Endothelial cell of umbilical vein (primary cell): ENCODE measurements around the gene SYT2. TPM values are rescaled to one million over a fixed set of nuclear protein-coding genes. Genes with fewer than 3 reads are reported as not detected.

Source experiments
- BruUV-seq: library from RNA; stranded (reverse); fragments of 400-500 nt; replicated peaks from 2 replicates; lab custom pipeline; 2021; lab: Mats Ljungman, UMichigan
- CTCF ChIA-PET: fragments of 300-600, 350-600 bp; sonication (Branson Sonifier 250); formaldehyde crosslinking; loops from one replicate; lab custom pipeline; 2021; ENCODE audit warnings: antibody characterized with exemption, inconsistent platforms; lab: Charles Lee
- POLR2A ChIA-PET: fragments of 300-600, 350-600 bp; sonication (Branson Sonifier 250); formaldehyde crosslinking; loops from one replicate; lab custom pipeline; 2021; ENCODE audit warnings: antibody characterized with exemption, inconsistent platforms; lab: Charles Lee
- DNase-seq: peaks from one replicate; pipeline ENCODE4 v3.0.0-alpha.2; 2011; ENCODE audit warnings: low read depth, low spot score
- FAIRE-seq: peaks from 2 replicates; lab custom pipeline; 2011; peaks lifted over from hg19 to GRCh38; lab: Jason Lieb, UNC
- H2AFZ ChIP-seq: 2 replicates; pipeline ENCODE4 v1.6.0; 2012; ENCODE audit warnings: low read depth, low read length, control low read depth, inconsistent platforms
- H3K27ac ChIP-seq: 2 replicates; pipeline ENCODE4 v1.5.1; 2011; ENCODE audit warnings: low read depth, mild to moderate bottlenecking, control low read depth, low read length, moderate library complexity; ENCODE audit not compliant: insufficient read depth
- H3K27me3 ChIP-seq, 2 experiments: 2 replicates each; pipeline versions ENCODE4 v1.6.0 to v1.6.1; 2011; ENCODE audit warnings: low read length in 2 of 2, mixed read lengths in 1 of 2; ENCODE audit not compliant: control insufficient read depth in 2 of 2, insufficient read depth in 2 of 2
- H3K36me3 ChIP-seq, 2 experiments: 2 replicates in 1 of 2; 3 replicates in 1 of 2; pipeline ENCODE4 v1.5.1; 2011; ENCODE audit warnings: low read length in 2 of 2, mild to moderate bottlenecking in 1 of 2, moderate library complexity in 1 of 2; ENCODE audit not compliant: control insufficient read depth in 2 of 2, insufficient read depth in 2 of 2; ENCODE audit errors: extremely low read depth in 1 of 2
- H3K4me1 ChIP-seq: 3 replicates; pipeline ENCODE4 v1.5.1; 2011; ENCODE audit warnings: mild to moderate bottlenecking, low read length; ENCODE audit not compliant: control insufficient read depth, insufficient read depth; ENCODE audit errors: extremely low read depth
- H3K4me2 ChIP-seq: 2 replicates; pipeline ENCODE4 v1.6.1; 2011; ENCODE audit warnings: low read length, control low read depth, mixed read lengths; ENCODE audit not compliant: insufficient read depth
- H3K4me3 ChIP-seq, 3 experiments: fragments of 200-600 bp in 1 of 3; sonication (generic), shearing (Covaris generic) in 1 of 3; replicated peaks in 1 of 3; 2 replicates each; pipeline ENCODE4 v1.5.1; 2011 to 2016; ENCODE audit warnings: control low read depth in 3 of 3, low read length in 3 of 3, mild to moderate bottlenecking in 2 of 3, inconsistent platforms in 1 of 3, low read depth in 1 of 3, moderate library complexity in 1 of 3; ENCODE audit not compliant: insufficient read depth in 1 of 3
- H3K79me2 ChIP-seq: 2 replicates; pipeline ENCODE4 v1.6.0; 2012; ENCODE audit warnings: low read length, inconsistent platforms; ENCODE audit not compliant: control insufficient read depth, insufficient read depth
- H3K9ac ChIP-seq: replicated peaks from 2 replicates; pipeline ENCODE3; 2011; ENCODE audit warnings: low read length, control low read depth; ENCODE audit not compliant: insufficient read depth; ENCODE audit errors: extremely low read depth
- H3K9me1 ChIP-seq: replicated peaks from 3 replicates; pipeline ENCODE4 v1.6.0; 2011; ENCODE audit warnings: mild to moderate bottlenecking, low read length; ENCODE audit not compliant: control insufficient read depth, insufficient read depth; ENCODE audit errors: extremely low read depth
- H3K9me3 ChIP-seq: replicated peaks from 2 replicates; pipeline ENCODE4 v1.5.1; 2012; ENCODE audit warnings: low read length, inconsistent platforms; ENCODE audit not compliant: control insufficient read depth, insufficient read depth
- H4K20me1 ChIP-seq: replicated peaks from 2 replicates; pipeline ENCODE3; 2011; ENCODE audit warnings: mild to moderate bottlenecking, low read length; ENCODE audit not compliant: control insufficient read depth, insufficient read depth; ENCODE audit errors: extremely low read depth
- EZH2 ChIP-seq: IDR thresholded peaks from 2 replicates; pipeline ENCODE4 v1.6.1; 2012; ENCODE audit warnings: borderline replicate concordance, low read depth, mild to moderate bottlenecking, moderate library complexity, low read length, inconsistent platforms; ENCODE audit not compliant: severe bottlenecking
- FOS ChIP-seq: IDR thresholded peaks from 2 replicates; pipeline ENCODE4 v1.6.1; 2011; ENCODE audit warnings: mild to moderate bottlenecking, low read length, moderate library complexity, borderline replicate concordance; ENCODE audit not compliant: insufficient read depth
- GATA2 ChIP-seq: IDR thresholded peaks from 2 replicates; pipeline ENCODE4 v1.7.0; 2011; ENCODE audit warnings: low read depth, mild to moderate bottlenecking, moderate library complexity, mixed read lengths, low read length; ENCODE audit not compliant: insufficient read length, insufficient read depth
- JUN ChIP-seq: IDR thresholded peaks from 2 replicates; pipeline ENCODE4 v1.6.1; 2011; ENCODE audit warnings: borderline replicate concordance, low read depth; ENCODE audit not compliant: insufficient read length, insufficient read depth
- MYC ChIP-seq: IDR thresholded peaks from one replicate; pipeline ENCODE4 v1.6.1; 2011; ENCODE audit warnings: mild to moderate bottlenecking, low read depth, low read length
- POLR2A ChIP-seq: IDR thresholded peaks from 2 replicates; pipeline ENCODE4 v1.6.1; 2012; ENCODE audit warnings: low read depth, mild to moderate bottlenecking, control low read depth, low read length
- POLR2AphosphoS5 ChIP-seq: IDR thresholded peaks from 2 replicates; pipeline ENCODE4 v1.6.1; 2012; ENCODE audit warnings: low read depth, mild to moderate bottlenecking, control low read depth, low read length, moderate library complexity; ENCODE audit not compliant: insufficient read depth
- dilution Hi-C: fragments of 300-500 bp; cut with MboI; formaldehyde crosslinking; loops from one replicate; pipeline ENCODE4 v1.15.0; 2019; ENCODE audit warnings: low sequenced_read_pairs; ENCODE audit not compliant: extremely low pct_ligation_motif_present
- intact Hi-C: fragments of 100-400 bp; cut with micrococcal nuclease; formaldehyde crosslinking; loops from one replicate; pipeline ENCODE4 v1.10.0; 2022
- polyA plus RNA-seq, 4 experiments: library from polyadenylated mRNA; depleted of rRNA in 3 of 4; stranded (reverse) in 3 of 4; unstranded in 1 of 4; fragments of >200 nt; gene quantifications; 2 replicates each; pipeline versions ENCODE4 v1.2.1 to v1.2.3, GENCODE V29; 2011 to 2012; ENCODE audit warnings: missing spikeins in 1 of 4
- total RNA-seq: library from RNA; stranded (reverse); gene quantifications from 2 replicates; pipeline ENCODE4 v1.2.3, GENCODE V29; 2021
- TF ChIP-seq, protein P1 (sequence below), 2 donors: IDR thresholded peaks; 1 replicate in 1 of 2; 2 replicates in 1 of 2; pipeline ENCODE4 v1.5.1; 2011; ENCODE audit warnings: low read length in 2 of 2, mild to moderate bottlenecking in 2 of 2, moderate library complexity in 2 of 2, control low read depth in 1 of 2, inconsistent platforms in 1 of 2, low read depth in 1 of 2; ENCODE audit not compliant: insufficient read depth in 1 of 2; ENCODE audit errors: extremely low read depth in 1 of 2
- TF ChIP-seq, protein P2 (sequence below): IDR thresholded peaks from 2 replicates; pipeline ENCODE4 v1.6.1; 2011; ENCODE audit not compliant: insufficient read depth, insufficient read length

Gene SYT2
- total and polyA plus RNA-seq, 2 donors (not counting 3 experiments of a cell fraction or from before 2014, with no cell fraction given), result not detected

DNA sequence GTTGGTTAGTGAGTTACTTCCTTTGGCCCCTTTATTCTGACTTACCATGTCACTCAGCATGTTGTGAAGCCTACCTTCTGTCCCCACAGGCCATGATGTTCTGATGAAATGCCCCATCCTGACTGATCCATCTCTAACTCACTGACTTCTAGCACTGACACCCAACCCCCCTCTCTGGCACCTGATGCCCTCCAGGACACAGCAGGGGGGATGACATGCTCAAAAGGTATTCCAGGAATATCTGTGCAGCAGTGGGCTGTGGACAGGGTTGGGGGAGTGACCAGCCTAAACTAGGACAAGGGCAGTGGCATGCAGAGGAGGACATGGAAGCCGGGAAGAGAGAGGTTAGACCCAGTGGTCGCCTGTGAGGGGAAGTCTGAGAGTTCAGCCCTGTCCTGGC lies 25.5 kb downstream of the SYT2 start:
- dilution Hi-C loops, result no loop called here
- no peak for TF ChIP-seq MYC
- TF ChIP-seq FOS, result no peak
- TF ChIP-seq, protein P1, sequence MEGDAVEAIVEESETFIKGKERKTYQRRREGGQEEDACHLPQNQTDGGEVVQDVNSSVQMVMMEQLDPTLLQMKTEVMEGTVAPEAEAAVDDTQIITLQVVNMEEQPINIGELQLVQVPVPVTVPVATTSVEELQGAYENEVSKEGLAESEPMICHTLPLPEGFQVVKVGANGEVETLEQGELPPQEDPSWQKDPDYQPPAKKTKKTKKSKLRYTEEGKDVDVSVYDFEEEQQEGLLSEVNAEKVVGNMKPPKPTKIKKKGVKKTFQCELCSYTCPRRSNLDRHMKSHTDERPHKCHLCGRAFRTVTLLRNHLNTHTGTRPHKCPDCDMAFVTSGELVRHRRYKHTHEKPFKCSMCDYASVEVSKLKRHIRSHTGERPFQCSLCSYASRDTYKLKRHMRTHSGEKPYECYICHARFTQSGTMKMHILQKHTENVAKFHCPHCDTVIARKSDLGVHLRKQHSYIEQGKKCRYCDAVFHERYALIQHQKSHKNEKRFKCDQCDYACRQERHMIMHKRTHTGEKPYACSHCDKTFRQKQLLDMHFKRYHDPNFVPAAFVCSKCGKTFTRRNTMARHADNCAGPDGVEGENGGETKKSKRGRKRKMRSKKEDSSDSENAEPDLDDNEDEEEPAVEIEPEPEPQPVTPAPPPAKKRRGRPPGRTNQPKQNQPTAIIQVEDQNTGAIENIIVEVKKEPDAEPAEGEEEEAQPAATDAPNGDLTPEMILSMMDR (IDR thresholded peaks at IDR 0.05; ENCODE audit: extremely low read depth in 1 of 2, insufficient read depth in 1 of 2, low read depth in 1 of 2, low read length in 2 of 2), result no peak
- TF ChIP-seq GATA2, result no peak
- TF ChIP-seq, protein P2, sequence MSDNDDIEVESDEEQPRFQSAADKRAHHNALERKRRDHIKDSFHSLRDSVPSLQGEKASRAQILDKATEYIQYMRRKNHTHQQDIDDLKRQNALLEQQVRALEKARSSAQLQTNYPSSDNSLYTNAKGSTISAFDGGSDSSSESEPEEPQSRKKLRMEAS, result no peak
- no peak for TF ChIP-seq JUN
- no peak for TF ChIP-seq POLR2AphosphoS5
- no peak for TF ChIP-seq POLR2A
- no peak for TF ChIP-seq EZH2
- CTCF ChIA-PET, result no interaction called here

More for the DNA sequence above, 25.5 kb downstream of the SYT2 start:
- H3K36me3 ChIP-seq, result no peaks in the 10 kb centered on the region
- no TSS peak for BruUV-seq
- H2AFZ ChIP-seq, result no peak overlapping the region
- H3K9me1 ChIP-seq, result no peaks in the 10 kb centered on the region
- intact Hi-C loops, result no loop called here
- H3K4me2 ChIP-seq, result no peak overlapping the region
- POLR2A ChIA-PET, result no interaction called here
- peaks cover 3 to 12% of the 10 kb centered on the region in 2 experiments for H3K27me3 ChIP-seq
- H3K9me3 ChIP-seq, result no peaks in the 10 kb centered on the region
- no peak overlapping the region for H3K27ac ChIP-seq
- no peaks in the 10 kb centered on the region for H3K4me1 ChIP-seq
- H4K20me1 ChIP-seq, result no peaks in the 10 kb centered on the region
- H3K4me3 ChIP-seq, result no peak overlapping the region
- no peaks in the 10 kb centered on the region for H3K79me2 ChIP-seq
- H3K9ac ChIP-seq, result no peak overlapping the region
- no peak for FAIRE-seq
- no peak for DNase-seq
